ENCODE measurements around the gene ABHD12B. TPM values are rescaled to one million over a fixed set of nuclear protein-coding genes. Genes with fewer than 3 reads are reported as not detected.
"Not testable (repeated sequence)": the region's sequence is repeated elsewhere in the genome, so short reads cannot be mapped to it uniquely, and the experiment has no call there.

ABHD12B gene
- polyA plus RNA-seq, 3 donors = 0.45 to 0.54 TPM; not detected in 1

- intact Hi-C loops (cut with micrococcal nuclease) = no loop called here
- DNase-seq = no peak
- Histone ChIP-seq H2AFZ (ENCODE audit: insufficient read depth, low read depth, low read length, poor library complexity, severe bottlenecking) (no peak overlapping the region), H3K4me2 (replicated peaks; ENCODE audit: extremely low read depth, low read length, poor library complexity, severe bottlenecking) (no peak overlapping the region), H3K4me3 (replicated peaks in 1 of 3; ENCODE audit: low read depth in 2 of 3, low read length in 3 of 3) (no peak overlapping the region), H3K4me1 (ENCODE audit: control insufficient read depth in 1 of 2, insufficient read depth in 2 of 2, low read length in 2 of 2) (no peaks in the 10 kb centered on the region), H3K9me3 (replicated peaks in 1 of 2; ENCODE audit: control insufficient read depth in 1 of 2, insufficient read depth in 1 of 2, low read length in 2 of 2) (no peaks in the 10 kb centered on the region), H4K20me1 (ENCODE audit: insufficient read depth, low read length) (no peaks in the 10 kb centered on the region), H3K79me2 (ENCODE audit: insufficient read depth, low read length) (no peaks in the 10 kb centered on the region), H3K9ac (ENCODE audit: insufficient read depth, low read length, poor library complexity, severe bottlenecking) (no peak overlapping the region), H3K27ac (ENCODE audit: low read depth in 1 of 2, low read length in 2 of 2) (no peak overlapping the region), H3K36me3 (replicated peaks in 1 of 2; ENCODE audit: control insufficient read depth in 1 of 2, insufficient read depth in 2 of 2, low read length in 2 of 2) (peaks cover 5 to 52% of the 10 kb centered on the region in 2 donors), H3K27me3 (ENCODE audit: control insufficient read depth in 2 of 2, insufficient read depth in 2 of 2, low read length in 2 of 2) (no peaks in the 10 kb centered on the region)
- H3K27ac Mint-ChIP-seq = peak overlapping the region in 1 of 7 donors; percentile 21
- H3K27me3 Mint-ChIP-seq (ENCODE audit: low read depth in 3 of 3) = no peaks in the 10 kb centered on the region
- H3K4me1 Mint-ChIP-seq = peaks cover 5% of the 10 kb centered on the region
- no peak for TF ChIP-seq CTCF (IDR thresholded peaks at IDR 0.05)
- H3K36me3 Mint-ChIP-seq = peaks cover 29% of the 10 kb centered on the region in 2 donors
- peaks cover 0 to 2% (median 0%) of the 10 kb centered on the region in 7 donors for H3K9me3 Mint-ChIP-seq
- H3K4me3 Mint-ChIP-seq = no peak overlapping the region
Measured at GRCh38 chr14:50887476-50887875, 15.6 kb downstream of the ABHD12B start.

GRCh38 chr14:50892255-50892654 is 20.4 kb downstream of the ABHD12B start:
- Mint-ChIP-seq H3K4me1 (peaks cover 11% of the 10 kb centered on the region), H3K4me3 (no peak overlapping the region), H3K27me3 (ENCODE audit: low read depth in 3 of 3) (no peaks in the 10 kb centered on the region), H3K9me3 (peaks cover 0 to 3% (median 0%) of the 10 kb centered on the region in 7 donors), H3K36me3 (peaks cover 21 to 31% of the 10 kb centered on the region in 2 donors), H3K27ac (peak overlapping the region in 2 of 7 donors; percentile 59 to 65)
- Histone ChIP-seq H3K9ac (ENCODE audit: insufficient read depth, low read length, poor library complexity, severe bottlenecking) (no peak overlapping the region), H3K4me2 (replicated peaks; ENCODE audit: extremely low read depth, low read length, poor library complexity, severe bottlenecking) (no peak overlapping the region), H3K27ac (ENCODE audit: low read depth in 1 of 2, low read length in 2 of 2) (no peak overlapping the region), H4K20me1 (ENCODE audit: insufficient read depth, low read length) (no peaks in the 10 kb centered on the region), H3K4me1 (ENCODE audit: control insufficient read depth in 1 of 2, insufficient read depth in 2 of 2, low read length in 2 of 2) (no peaks in the 10 kb centered on the region), H3K36me3 (replicated peaks in 1 of 2; ENCODE audit: control insufficient read depth in 1 of 2, insufficient read depth in 2 of 2, low read length in 2 of 2) (peaks cover 0 to 17% of the 10 kb centered on the region in 2 donors), H3K27me3 (ENCODE audit: control insufficient read depth in 2 of 2, insufficient read depth in 2 of 2, low read length in 2 of 2) (no peaks in the 10 kb centered on the region), H3K9me3 (replicated peaks in 1 of 2; ENCODE audit: control insufficient read depth in 1 of 2, insufficient read depth in 1 of 2, low read length in 2 of 2) (no peaks in the 10 kb centered on the region), H2AFZ (ENCODE audit: insufficient read depth, low read depth, low read length, poor library complexity, severe bottlenecking) (no peak overlapping the region), H3K79me2 (ENCODE audit: insufficient read depth, low read length) (no peaks in the 10 kb centered on the region), H3K4me3 (replicated peaks in 1 of 3; ENCODE audit: low read depth in 2 of 3, low read length in 3 of 3) (no peak overlapping the region)
- TF ChIP-seq CTCF (IDR thresholded peaks at IDR 0.05) = no peak
- no peak for DNase-seq
- 79% methylated on average over 2 of the region's 5 CpGs for WGBS (ENCODE audit: insufficient coverage)
- intact Hi-C loops (cut with micrococcal nuclease) = no loop called here

- H4K20me1 ChIP-seq (ENCODE audit: insufficient read depth, low read length); H3K4me2 ChIP-seq (replicated peaks; ENCODE audit: extremely low read depth, low read length, poor library complexity, severe bottlenecking); intact Hi-C loops (cut with micrococcal nuclease); H3K4me1 ChIP-seq (ENCODE audit: control insufficient read depth in 1 of 2, insufficient read depth in 2 of 2, low read length in 2 of 2); H3K4me3 ChIP-seq (replicated peaks in 1 of 3; ENCODE audit: low read depth in 2 of 3, low read length in 3 of 3); H3K4me1 Mint-ChIP-seq; H3K4me3 Mint-ChIP-seq; H3K27ac ChIP-seq (ENCODE audit: low read depth in 1 of 2, low read length in 2 of 2); H3K9me3 ChIP-seq (replicated peaks in 1 of 2; ENCODE audit: control insufficient read depth in 1 of 2, insufficient read depth in 1 of 2, low read length in 2 of 2); H3K27me3 Mint-ChIP-seq (ENCODE audit: low read depth in 3 of 3); H3K9me3 Mint-ChIP-seq; H2AFZ ChIP-seq (ENCODE audit: insufficient read depth, low read depth, low read length, poor library complexity, severe bottlenecking); H3K9ac ChIP-seq (ENCODE audit: insufficient read depth, low read length, poor library complexity, severe bottlenecking); H3K27me3 ChIP-seq (ENCODE audit: control insufficient read depth in 2 of 2, insufficient read depth in 2 of 2, low read length in 2 of 2); DNase-seq; H3K79me2 ChIP-seq (ENCODE audit: insufficient read depth, low read length): not testable (repeated sequence)
- WGBS (ENCODE audit: insufficient coverage) = no CpG with 5 or more reads among the region's 7 CpGs
- peaks cover 21 to 47% of the 10 kb centered on the region in 2 donors for H3K36me3 ChIP-seq (replicated peaks in 1 of 2; ENCODE audit: control insufficient read depth in 1 of 2, insufficient read depth in 2 of 2, low read length in 2 of 2)
- Mint-ChIP-seq H3K36me3 (peaks cover 42 to 49% of the 10 kb centered on the region in 2 donors), H3K27ac (peak overlapping the region in 1 of 7 donors; percentile 33)
Measured at GRCh38 chr14:50896421-50896820, 24.6 kb downstream of the ABHD12B start.

Measured in CD14-positive monocyte (primary cell).